SK-N-SH treated with all-trans-retinoic acid at 6 μM for 48 hours (cell line): ENCODE data around the gene AKAP7.

ENCODE experiments used
- ESRRG ChIP-seq: fragments of 250-450 bp; sonication (Bioruptor Pico); IDR thresholded peaks from 2 replicates; pipeline ENCODE4 v1.6.1; 2021; ENCODE audit warnings: mild to moderate bottlenecking
- RARB ChIP-seq: fragments of 250-450 bp; sonication (Bioruptor Pico); IDR thresholded peaks from 2 replicates; pipeline ENCODE4 v1.8.0; 2021; ENCODE audit warnings: mild to moderate bottlenecking, moderate library complexity
- ZFP30 ChIP-seq: fragments of 450-650 bp; formaldehyde crosslinking; IDR thresholded peaks from 2 replicates; pipeline ENCODE4 v1.5.0; 2022; ENCODE audit warnings: mild to moderate bottlenecking, moderate library complexity

DNA sequence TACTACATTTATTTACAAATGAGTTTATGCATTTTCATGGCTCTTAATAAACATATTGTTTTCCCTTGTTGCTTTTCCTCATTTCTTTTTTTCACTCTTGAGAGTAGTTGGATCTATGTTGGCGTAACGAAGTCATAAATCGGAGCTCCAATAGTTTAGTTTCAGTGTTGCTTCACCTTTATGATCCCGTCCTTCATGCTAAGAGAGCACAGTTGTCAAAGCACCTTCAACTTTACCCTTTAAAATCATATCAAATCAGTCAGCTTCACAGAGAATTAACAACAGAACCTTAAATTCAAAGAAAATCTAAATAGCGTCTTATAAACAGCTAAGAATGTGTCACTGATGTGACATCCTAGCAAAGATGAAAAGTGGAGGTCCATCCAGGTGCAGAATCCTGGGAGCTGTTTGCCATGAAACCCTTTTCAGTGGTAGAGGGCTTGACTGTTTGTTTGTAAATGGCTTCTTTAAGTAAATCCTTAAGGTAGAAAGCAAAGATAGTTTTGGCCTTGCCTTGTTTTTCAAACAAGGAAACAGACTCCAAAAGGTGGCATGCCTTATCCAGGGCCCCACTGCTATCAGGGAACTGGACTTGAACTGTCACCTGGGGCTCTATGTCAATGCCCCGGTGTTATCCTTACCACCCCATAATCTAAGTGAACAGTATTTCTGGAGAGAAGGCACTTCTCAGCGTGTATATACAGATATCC, 148.4 kb downstream of the AKAP7 start:
- TF ChIP-seq ZFP30 (CRISPR knock-in tag) = no peak
- no peak for TF ChIP-seq RARB
- no peak for TF ChIP-seq ESRRG (CRISPR knock-in tag)
